Measurements from ENCODE around the gene ADAMTSL3.

DNA sequence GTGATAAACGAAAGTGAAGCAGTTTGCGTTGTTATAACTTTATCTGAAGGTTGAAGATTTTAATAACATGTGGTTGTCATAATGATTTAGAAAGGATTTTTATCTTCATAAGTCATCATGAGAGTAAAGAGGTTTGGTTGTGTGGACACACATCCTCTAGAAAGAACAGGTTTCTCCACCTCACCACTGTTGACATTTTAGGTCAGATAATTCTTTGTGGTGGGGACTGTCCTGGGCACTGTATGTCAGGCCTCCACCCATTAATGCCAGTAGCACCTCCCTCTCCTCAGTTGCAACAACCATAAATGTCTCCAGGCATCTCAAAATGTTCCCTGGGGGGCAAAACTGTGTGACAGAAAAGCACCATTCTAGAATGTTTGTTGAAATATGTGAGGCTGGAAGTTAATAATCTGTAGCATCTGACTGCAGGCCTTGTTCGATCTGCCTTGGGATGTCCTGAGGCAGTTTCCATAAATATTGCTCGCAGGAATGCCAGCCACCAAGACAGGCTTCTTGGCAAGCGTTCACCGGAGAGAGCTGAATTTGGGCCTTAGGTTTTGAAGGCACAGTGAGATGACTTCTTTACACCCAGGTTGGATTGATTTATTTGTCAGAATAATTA lies 100.1 kb downstream of the ADAMTSL3 start:
- TF ChIP-seq, protein P1, sequence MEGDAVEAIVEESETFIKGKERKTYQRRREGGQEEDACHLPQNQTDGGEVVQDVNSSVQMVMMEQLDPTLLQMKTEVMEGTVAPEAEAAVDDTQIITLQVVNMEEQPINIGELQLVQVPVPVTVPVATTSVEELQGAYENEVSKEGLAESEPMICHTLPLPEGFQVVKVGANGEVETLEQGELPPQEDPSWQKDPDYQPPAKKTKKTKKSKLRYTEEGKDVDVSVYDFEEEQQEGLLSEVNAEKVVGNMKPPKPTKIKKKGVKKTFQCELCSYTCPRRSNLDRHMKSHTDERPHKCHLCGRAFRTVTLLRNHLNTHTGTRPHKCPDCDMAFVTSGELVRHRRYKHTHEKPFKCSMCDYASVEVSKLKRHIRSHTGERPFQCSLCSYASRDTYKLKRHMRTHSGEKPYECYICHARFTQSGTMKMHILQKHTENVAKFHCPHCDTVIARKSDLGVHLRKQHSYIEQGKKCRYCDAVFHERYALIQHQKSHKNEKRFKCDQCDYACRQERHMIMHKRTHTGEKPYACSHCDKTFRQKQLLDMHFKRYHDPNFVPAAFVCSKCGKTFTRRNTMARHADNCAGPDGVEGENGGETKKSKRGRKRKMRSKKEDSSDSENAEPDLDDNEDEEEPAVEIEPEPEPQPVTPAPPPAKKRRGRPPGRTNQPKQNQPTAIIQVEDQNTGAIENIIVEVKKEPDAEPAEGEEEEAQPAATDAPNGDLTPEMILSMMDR (conservative IDR thresholded peaks at IDR 0.05; ENCODE audit: low read depth in 2 of 2), result no peak
- TF ChIP-seq POLR2AphosphoS5 (IDR thresholded peaks at IDR 0.05; ENCODE audit: low read depth), result no peak
- TF ChIP-seq EZH2phosphoT487 (IDR thresholded peaks at IDR 0.05; ENCODE audit: unreplicated experiment), result no peak
- no peak for TF ChIP-seq ZNF114 (CRISPR knock-in tag; IDR thresholded peaks at IDR 0.05)
- no peak for TF ChIP-seq JUNB (IDR thresholded peaks at IDR 0.05; ENCODE audit: unreplicated experiment)
- TF ChIP-seq EZH2 (IDR thresholded peaks at IDR 0.05; ENCODE audit: low read depth, unreplicated experiment), result no peak
- TF ChIP-seq, protein P2, sequence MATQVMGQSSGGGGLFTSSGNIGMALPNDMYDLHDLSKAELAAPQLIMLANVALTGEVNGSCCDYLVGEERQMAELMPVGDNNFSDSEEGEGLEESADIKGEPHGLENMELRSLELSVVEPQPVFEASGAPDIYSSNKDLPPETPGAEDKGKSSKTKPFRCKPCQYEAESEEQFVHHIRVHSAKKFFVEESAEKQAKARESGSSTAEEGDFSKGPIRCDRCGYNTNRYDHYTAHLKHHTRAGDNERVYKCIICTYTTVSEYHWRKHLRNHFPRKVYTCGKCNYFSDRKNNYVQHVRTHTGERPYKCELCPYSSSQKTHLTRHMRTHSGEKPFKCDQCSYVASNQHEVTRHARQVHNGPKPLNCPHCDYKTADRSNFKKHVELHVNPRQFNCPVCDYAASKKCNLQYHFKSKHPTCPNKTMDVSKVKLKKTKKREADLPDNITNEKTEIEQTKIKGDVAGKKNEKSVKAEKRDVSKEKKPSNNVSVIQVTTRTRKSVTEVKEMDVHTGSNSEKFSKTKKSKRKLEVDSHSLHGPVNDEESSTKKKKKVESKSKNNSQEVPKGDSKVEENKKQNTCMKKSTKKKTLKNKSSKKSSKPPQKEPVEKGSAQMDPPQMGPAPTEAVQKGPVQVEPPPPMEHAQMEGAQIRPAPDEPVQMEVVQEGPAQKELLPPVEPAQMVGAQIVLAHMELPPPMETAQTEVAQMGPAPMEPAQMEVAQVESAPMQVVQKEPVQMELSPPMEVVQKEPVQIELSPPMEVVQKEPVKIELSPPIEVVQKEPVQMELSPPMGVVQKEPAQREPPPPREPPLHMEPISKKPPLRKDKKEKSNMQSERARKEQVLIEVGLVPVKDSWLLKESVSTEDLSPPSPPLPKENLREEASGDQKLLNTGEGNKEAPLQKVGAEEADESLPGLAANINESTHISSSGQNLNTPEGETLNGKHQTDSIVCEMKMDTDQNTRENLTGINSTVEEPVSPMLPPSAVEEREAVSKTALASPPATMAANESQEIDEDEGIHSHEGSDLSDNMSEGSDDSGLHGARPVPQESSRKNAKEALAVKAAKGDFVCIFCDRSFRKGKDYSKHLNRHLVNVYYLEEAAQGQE (IDR thresholded peaks at IDR 0.05; ENCODE audit: unreplicated experiment), result no peak
- TF ChIP-seq CREB1 (CRISPR knock-in tag; IDR thresholded peaks at IDR 0.05; ENCODE audit: low read depth), result no peak
